Muscle of leg (tissue), 11 donors: ENCODE results near the gene CHTF18. TPM values are rescaled to one million over a fixed set of nuclear protein-coding genes. Genes with fewer than 3 reads are reported as not detected.

ENCODE experiments used
- DNase-seq: peaks from one replicate; pipeline ENCODE4 v3.0.0; 2013
- H3K27ac ChIP-seq: one replicate; pipeline ENCODE4 v1.5.1; 2013; ENCODE audit warnings: mild to moderate bottlenecking, low read length, control low read depth
- H3K27me3 ChIP-seq: one replicate; pipeline ENCODE4 v1.6.1; 2013; ENCODE audit warnings: low read length; ENCODE audit not compliant: control insufficient read depth, insufficient read depth
- H3K36me3 ChIP-seq: one replicate; pipeline ENCODE4 v1.6.1; 2013; ENCODE audit warnings: low read length; ENCODE audit not compliant: control insufficient read depth, insufficient read depth
- H3K4me1 ChIP-seq: one replicate; pipeline ENCODE4 v1.6.1; 2013; ENCODE audit warnings: low read length; ENCODE audit not compliant: control insufficient read depth, insufficient read depth
- H3K4me3 ChIP-seq: one replicate; pipeline ENCODE4 v1.5.1; 2013; ENCODE audit warnings: low read length, control low read depth
- H3K9me3 ChIP-seq: replicated peaks from 2 replicates; pipeline ENCODE4 v1.6.1; 2013; ENCODE audit warnings: low read depth, low read length; ENCODE audit not compliant: control insufficient read depth
- WGBS: methylation state at CpG from one replicate; pipeline ENCODE4 v1.1.5; 2013; ENCODE audit warnings: missing lambda C conversion rate; ENCODE audit not compliant: insufficient coverage; 5-methylcytosine and 5-hydroxymethylcytosine counted together
- polyA plus RNA-seq, 8 donors: library from polyadenylated mRNA; unstranded; fragments of 120-200 nt; gene quantifications; one replicate each; pipeline versions ENCODE4 v1.2.1 to v1.2.3, GENCODE V29; 2013; ENCODE audit warnings: inconsistent platforms in 1 of 8, low replicate concordance in 1 of 8; ENCODE audit not compliant: insufficient read length in 8 of 8, insufficient read depth in 1 of 8
- total RNA-seq: library from RNA; stranded (reverse); fragments of 120-200 nt; gene quantifications from one replicate; pipeline ENCODE4 v1.2.4, GENCODE V29; 2013

CHTF18 gene
- total and polyA plus RNA-seq, 9 donors = 11.5 to 27.1 (median 18.0) TPM

GRCh38 chr16:792221-792995, 4.0 kb downstream of the CHTF18 start:
- peaks cover 56% of the 10 kb centered on the region for H3K36me3 ChIP-seq
- 84% methylated on average over 41 of the region's 46 CpGs for WGBS
- DNase-seq = no peak
- H3K27ac ChIP-seq = no peak overlapping the region
- H3K9me3 ChIP-seq = no peaks in the 10 kb centered on the region
- no peaks in the 10 kb centered on the region for H3K27me3 ChIP-seq
- peaks cover 13% of the 10 kb centered on the region for H3K4me1 ChIP-seq
- no peak overlapping the region for H3K4me3 ChIP-seq

DNA sequence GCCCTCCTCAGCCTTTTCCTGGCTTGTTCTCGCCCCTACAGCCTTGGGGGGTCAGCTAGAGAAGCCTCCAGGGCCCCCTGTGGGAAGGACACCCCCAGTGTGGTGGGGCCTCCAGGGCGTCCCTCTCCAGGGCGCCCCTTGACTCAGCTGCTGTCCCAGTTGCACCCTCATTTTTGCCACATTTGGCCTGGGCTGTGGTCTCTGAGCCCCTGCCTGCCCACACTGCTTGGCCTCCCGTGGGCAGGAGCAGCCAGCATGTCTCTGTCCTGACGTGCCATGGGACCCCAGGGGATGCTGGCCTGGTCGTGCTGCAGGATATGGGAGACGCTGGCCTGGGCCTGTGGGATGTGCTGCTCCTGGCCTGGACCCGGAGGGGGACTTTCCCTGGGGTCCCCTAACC, 5.0 kb downstream of the CHTF18 start:
- 77% methylated on average over 8 of the region's 8 CpGs for WGBS
- Histone ChIP-seq H3K4me1 (peaks cover 9% of the 10 kb centered on the region), H3K27ac (no peak overlapping the region), H3K4me3 (no peak overlapping the region), H3K9me3 (no peaks in the 10 kb centered on the region), H3K36me3 (peaks cover 61% of the 10 kb centered on the region), H3K27me3 (no peaks in the 10 kb centered on the region)
- no peak for DNase-seq

DNA sequence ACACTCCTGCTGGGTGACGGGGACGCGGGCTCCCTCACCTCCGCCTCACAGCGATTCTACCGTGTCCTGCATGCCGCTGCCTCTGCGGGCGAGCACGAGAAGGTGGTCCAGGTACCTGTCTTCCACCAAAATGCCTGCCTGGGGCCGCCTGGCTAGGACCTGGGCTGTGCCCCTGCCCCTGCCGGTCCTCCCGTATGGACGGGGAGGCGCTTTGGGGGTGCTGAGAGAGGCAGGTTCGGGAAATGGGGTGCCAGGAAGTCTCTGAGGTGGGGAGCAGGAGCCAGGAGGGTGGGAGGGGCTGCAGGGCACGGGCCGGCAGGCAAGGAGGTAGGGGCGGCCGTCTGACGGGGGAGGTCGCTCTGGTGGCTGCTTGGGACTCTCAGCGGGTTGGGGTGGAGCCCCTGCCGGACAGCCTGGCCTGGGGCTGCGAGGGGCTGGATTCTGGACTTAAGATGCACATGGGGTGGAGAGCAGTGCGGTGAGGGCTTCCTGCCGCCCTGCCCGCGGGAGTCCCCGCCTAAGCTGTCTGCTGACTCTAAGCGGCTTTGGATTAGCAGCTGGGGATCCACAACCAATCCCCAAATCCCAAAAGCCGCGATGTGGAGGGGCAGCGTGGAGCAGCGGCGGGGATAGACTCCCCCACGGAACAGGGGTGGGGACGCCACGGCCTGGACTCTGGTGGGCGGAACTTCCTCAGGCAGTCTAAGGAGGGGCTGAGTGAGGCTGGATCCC, 5.8 kb downstream of the CHTF18 start:
- DNase-seq = no peak
- 73% methylated on average over 34 of the region's 40 CpGs for WGBS
- Histone ChIP-seq H3K9me3 (no peaks in the 10 kb centered on the region), H3K4me3 (no peak overlapping the region), H3K27ac (no peak overlapping the region), H3K27me3 (peaks cover 7% of the 10 kb centered on the region), H3K36me3 (peaks cover 61% of the 10 kb centered on the region), H3K4me1 (peaks cover 4% of the 10 kb centered on the region)

GRCh38 chr16:794853-795466, 6.5 kb downstream of the CHTF18 start:
- no peaks in the 10 kb centered on the region for H3K9me3 ChIP-seq
- H3K4me1 ChIP-seq = no peaks in the 10 kb centered on the region
- H3K27me3 ChIP-seq = peaks cover 14% of the 10 kb centered on the region
- DNase-seq = no peak
- no peak overlapping the region for H3K27ac ChIP-seq
- peaks cover 56% of the 10 kb centered on the region for H3K36me3 ChIP-seq
- H3K4me3 ChIP-seq = no peak overlapping the region
- WGBS = 75% methylated on average over 20 of the region's 31 CpGs

GRCh38 chr16:795580-796229, 7.3 kb downstream of the CHTF18 start:
- WGBS = 83% methylated on average over 31 of the region's 33 CpGs
- Histone ChIP-seq H3K27me3 (peaks cover 21% of the 10 kb centered on the region), H3K36me3 (peaks cover 49% of the 10 kb centered on the region), H3K4me3 (no peak overlapping the region), H3K4me1 (no peaks in the 10 kb centered on the region), H3K9me3 (no peaks in the 10 kb centered on the region), H3K27ac (no peak overlapping the region)
- DNase-seq = no peak

- H3K9me3 ChIP-seq = no peaks in the 10 kb centered on the region
- no peak overlapping the region for H3K27ac ChIP-seq
- peaks cover 29% of the 10 kb centered on the region for H3K27me3 ChIP-seq
- 93% methylated on average over 31 of the region's 38 CpGs for WGBS
- no peaks in the 10 kb centered on the region for H3K4me1 ChIP-seq
- no peak for DNase-seq
- no peak overlapping the region for H3K4me3 ChIP-seq
- H3K36me3 ChIP-seq = peaks cover 41% of the 10 kb centered on the region
These were observed 8.1 kb downstream of the CHTF18 start for GRCh38 chr16:796296-797119.

- no peaks in the 10 kb centered on the region for H3K9me3 ChIP-seq
- peaks cover 35% of the 10 kb centered on the region for H3K36me3 ChIP-seq
- H3K4me1 ChIP-seq = no peaks in the 10 kb centered on the region
- H3K4me3 ChIP-seq = no peak overlapping the region
- no peak for DNase-seq
- H3K27me3 ChIP-seq = peaks cover 35% of the 10 kb centered on the region
- H3K27ac ChIP-seq = no peak overlapping the region
- WGBS = 100% methylated on average over 1 of the region's 2 CpGs
These were observed 8.7 kb downstream of the CHTF18 start for GRCh38 chr16:797120-797420.

DNA sequence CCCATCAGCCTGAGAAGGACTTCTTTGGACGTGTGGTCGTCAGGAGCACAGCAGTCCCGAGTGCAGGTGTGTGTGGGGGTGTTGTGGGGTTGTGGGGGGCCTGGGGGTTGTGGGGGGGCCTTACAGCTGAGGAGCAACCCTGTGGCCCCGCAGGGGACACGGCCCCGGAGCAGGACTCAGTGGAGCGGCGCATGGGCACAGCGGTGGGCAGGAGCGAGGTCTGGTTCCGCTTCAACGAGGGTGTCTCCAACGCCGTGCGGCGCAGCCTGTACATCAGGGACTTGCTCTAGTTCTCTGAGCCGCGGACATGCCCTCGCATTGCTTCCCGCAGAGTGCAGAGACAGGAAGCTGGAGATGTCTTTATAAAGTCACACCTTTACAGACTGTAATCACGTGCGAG, 9.3 kb downstream of the CHTF18 start:
- Histone ChIP-seq H3K9me3 (no peaks in the 10 kb centered on the region), H3K27ac (no peak overlapping the region), H3K36me3 (peaks cover 30% of the 10 kb centered on the region), H3K4me1 (no peaks in the 10 kb centered on the region), H3K4me3 (no peak overlapping the region), H3K27me3 (peaks cover 41% of the 10 kb centered on the region)
- DNase-seq = no peak
- WGBS = 93% methylated on average over 16 of the region's 22 CpGs

- Histone ChIP-seq H3K9me3 (no peaks in the 10 kb centered on the region), H3K4me1 (peaks cover 2% of the 10 kb centered on the region), H3K27ac (no peak overlapping the region), H3K4me3 (no peak overlapping the region), H3K36me3 (peaks cover 21% of the 10 kb centered on the region), H3K27me3 (peaks cover 51% of the 10 kb centered on the region)
- no peak for DNase-seq
- 84% methylated on average over 17 of the region's 19 CpGs for WGBS
These were observed 10.2 kb downstream of the CHTF18 start for GRCh38 chr16:798666-799065.
